Superior temporal gyrus (tissue), 1 donor: ENCODE results near the gene SLC39A9.
"Not testable (repeated sequence)": the region's sequence is repeated elsewhere in the genome, so short reads cannot be mapped to it uniquely, and the experiment has no call there.

Experiments
- DNase-seq: peaks from one replicate; pipeline ENCODE4 v3.0.0-alpha.2; 2016; ENCODE audit errors: extremely low spot score

Gene SLC39A9

DNA sequence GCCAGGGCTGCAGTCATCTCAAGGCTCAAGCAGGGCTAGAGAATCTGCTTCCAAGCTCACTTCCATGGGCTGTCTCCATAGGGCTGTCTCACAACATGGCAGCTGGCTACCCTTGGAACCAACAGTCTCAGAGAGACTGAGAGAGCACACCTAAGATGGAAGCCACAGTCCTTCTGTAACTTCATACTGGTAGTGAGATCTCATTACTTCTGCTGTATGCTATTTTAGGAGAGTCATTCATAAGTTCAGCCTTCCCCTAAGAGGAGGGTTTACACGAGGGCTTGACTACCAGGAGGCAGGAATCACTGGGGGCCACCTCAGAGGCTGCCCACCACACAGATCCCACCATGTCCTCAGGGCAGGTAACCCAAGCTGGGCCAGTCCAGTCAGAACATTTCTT, 30.1 kb upstream of the SLC39A9 start:
- DNase-seq: no peak

DNA sequence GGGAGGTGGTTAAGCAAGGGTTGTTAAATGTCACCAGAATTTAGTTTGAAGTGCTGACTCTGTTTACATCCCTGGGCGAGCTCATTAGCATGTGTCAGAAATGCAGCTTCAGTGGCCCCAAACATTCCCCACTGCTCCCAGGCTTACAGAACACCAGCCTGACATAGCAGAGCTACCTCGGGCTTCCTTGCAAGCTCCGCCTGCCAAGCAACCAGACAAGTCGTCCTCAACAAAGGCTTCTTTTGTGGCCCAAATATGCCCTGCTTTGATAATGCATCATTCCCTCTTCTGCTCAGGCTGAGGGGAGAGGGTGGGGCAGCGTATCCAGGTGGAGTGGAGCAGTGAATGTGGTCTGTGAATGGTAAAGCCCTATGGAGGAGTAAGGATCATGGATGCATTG, 28.4 kb upstream of the SLC39A9 start:
- no peak for DNase-seq

DNA sequence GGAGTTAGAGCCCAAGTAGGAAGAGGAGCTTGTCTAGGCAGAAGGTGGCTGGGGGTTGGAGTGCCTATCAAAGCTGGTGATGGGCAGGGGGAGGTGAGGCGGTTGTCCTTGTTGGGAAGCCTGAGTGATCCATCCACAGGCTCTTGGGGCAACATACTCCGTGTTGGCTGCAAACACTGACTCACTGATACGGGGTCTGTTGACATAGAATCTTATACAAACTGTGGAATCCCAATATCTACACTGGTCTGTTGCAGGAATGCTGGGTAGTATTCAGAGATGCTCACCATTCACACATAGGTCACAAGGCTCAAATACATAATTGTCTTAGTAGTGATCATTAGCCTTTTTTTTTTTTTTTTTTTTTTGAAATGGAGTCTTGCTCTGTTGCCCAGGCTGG, 26.3 kb upstream of the SLC39A9 start:
- no peak for DNase-seq

DNA sequence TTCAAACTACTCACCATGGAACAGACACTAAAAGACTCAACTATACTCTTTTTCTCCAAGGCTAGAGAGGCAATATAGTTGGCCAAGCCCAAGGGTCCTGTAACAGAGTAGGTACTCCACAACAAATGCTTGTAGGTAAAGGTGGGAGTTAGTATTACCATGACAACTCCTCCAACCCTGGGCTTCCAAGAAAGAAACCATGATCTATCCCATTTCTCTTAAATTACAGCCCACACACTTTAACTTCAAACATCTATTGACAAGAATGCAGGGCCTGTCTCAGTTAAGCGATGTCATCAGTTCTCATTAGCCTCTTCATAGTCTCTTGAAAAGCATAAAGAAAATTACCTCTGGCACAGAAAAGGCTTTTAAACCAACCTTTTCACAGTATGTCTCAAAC, 25.4 kb upstream of the SLC39A9 start:
- DNase-seq: no peak

DNA sequence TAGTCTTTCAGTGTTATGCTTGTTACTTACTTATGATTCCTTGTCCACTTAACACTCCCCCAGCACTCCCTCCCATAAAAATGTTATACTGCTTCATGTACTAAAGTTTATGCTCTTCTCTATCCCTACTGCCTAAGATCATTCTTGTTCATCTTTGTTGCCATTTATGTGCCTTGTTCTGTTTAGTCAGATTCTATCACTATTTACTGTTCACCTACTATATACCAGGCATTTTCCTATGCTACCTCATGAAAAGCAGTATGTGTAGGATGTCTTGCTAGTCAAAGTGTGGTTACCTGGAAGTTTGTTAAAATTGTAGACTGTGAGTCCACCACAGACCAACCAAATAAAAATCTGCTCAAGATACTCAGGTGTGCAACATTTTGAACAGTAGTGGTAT, 24.3 kb upstream of the SLC39A9 start:
- DNase-seq: no peak

DNA sequence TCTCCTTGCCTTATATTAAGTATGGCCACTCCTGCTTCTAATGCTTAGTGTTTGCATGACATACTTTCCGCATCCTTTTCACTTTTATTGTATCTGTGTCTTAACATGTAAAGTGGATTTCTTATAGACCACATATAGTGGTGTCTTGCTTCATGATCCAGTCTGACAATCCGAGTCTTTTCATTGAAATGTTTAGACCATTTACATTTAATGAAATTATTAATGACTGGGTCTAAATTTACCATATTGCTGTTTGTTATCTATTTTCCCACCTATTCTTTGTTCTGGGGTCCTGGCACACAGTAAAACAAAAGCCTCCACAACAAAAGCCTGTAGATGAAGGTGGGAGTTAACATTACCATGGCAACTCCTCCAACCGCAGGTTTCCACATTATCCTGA, 23.3 kb upstream of the SLC39A9 start:
- DNase-seq: no peak

DNA sequence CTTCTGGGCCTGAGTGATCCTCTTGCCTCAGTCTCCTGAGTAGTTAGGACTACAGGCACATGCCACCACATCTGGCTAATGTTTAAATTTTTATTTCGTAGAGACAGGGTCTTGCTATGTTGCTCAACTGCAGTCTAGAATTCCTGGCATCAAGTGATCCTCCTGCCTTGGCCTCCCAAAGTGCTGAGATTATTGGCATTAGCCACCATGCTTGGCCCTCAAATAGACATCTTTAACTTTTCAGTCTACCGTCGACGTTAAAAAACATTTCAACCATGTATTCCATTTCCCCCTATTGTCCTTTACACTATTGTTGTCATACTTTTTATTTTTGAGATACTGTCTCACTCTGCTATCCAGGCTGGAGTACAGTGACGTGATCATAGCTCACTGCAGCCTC, 22.8 kb upstream of the SLC39A9 start:
- DNase-seq: no peak

DNA sequence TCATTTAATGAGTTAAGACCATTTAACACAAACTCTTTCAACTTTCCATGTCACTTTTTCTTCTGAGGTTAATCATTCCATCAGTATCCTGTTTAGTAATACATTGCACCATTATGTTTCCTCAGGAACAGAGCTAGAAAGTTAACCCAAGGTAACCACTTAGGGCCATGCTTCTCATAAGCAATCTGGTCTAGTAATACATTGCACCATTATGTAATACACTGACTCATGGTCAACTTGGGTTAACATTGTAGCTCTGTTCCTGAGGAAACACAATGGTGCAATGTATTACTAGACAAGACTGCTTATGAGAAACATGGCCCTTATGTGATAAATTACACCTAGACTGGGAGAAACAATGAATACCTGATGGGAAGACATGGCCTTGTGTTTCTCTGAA, 22.1 kb upstream of the SLC39A9 start:
- no peak for DNase-seq

DNA sequence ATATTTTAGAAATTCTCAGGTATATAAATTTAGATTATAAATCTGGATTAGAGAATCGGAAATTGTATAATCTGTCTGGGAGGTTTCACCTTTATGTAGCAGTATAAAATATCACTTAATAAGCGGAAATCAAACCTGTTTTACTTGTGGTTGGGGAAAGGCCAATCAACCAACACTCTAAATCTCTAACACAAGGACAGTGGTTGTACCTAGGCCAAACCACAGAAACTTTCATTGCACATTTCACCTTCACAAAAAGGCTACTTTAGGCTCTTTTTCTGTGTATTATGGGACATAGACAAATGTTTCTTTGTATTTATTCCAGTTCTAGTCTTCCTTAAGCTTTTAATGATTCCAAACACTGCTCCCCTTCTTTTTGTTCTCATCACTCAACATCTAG, 20.2 kb upstream of the SLC39A9 start:
- no peak for DNase-seq

DNA sequence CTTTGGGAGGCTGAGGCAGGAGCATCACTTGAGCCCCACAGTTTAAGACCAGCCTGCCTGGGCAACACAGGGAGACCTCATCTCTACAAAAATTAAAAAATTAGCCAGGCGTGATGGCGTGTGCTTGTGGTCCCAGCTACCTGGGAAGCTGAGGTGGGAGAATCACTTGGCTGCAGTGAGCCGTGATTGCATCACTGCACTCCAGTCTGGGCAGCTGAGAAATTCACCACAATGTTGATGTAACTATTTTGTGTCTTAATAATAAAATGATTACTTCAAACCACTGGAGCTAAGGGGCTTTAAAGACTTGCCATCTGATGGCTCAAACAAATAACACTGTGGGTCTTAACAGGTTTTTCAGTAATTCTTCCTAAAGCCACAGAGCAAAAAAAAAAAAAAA, 11.2 kb upstream of the SLC39A9 start:
- DNase-seq: no peak

DNA sequence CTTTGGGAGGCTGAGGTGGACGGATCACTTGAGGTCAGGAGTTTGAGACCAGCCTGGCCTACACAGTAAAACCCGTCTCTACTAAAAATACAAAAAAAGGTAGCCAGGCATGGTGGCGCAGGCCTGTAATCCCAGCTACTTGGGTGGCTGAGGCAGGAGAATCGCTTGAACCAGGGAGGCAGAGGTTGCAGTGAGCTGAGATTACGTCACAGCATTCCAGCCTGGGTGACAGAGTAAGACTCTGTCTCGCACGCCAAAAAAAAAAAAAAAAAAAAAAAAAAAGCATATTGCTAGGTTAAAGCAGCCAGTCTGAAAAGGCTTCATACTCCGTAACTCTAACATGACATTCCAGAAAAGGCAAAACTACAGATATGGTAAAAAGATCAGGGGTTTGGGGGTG, 7.1 kb upstream of the SLC39A9 start:
- not testable (repeated sequence) for DNase-seq

DNA sequence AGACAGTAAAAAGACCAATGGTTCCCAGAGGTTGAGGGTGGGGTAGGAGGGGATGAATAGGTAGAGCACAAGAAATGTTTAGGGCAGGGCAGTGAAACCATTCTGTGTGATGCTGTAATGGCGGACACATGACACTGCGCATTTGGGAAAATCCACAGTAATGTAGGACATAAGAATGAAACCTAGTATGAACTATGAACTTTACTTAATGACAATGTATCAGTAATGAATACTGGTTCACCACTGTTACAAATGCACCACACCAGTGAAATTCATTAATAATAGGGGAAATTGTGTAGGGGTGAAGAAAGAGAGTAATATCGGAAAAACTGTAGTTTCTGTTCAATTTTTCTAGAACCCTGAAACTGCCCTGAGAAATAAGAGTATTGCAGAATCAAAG, 6.0 kb upstream of the SLC39A9 start:
- DNase-seq: no peak

DNA sequence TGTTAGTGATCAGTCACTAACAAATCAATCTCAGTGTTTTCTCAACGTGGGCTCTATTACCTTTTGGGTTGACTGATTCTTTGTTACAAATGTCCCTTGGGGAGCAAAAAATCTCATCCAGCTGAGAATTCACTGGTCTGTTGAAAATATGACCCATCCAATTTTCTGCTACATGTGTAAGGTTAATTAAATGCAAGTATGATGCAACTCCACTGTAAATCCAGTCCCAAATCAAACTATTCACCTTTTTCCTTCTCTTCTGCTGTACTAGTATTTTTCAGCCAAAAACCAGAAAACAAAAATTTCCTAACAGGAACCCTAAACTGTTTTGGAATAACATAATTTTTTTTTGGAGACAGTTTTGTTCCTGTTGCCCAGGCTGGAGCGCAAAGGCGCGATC, 2.6 kb upstream of the SLC39A9 start:
- no peak for DNase-seq

DNA sequence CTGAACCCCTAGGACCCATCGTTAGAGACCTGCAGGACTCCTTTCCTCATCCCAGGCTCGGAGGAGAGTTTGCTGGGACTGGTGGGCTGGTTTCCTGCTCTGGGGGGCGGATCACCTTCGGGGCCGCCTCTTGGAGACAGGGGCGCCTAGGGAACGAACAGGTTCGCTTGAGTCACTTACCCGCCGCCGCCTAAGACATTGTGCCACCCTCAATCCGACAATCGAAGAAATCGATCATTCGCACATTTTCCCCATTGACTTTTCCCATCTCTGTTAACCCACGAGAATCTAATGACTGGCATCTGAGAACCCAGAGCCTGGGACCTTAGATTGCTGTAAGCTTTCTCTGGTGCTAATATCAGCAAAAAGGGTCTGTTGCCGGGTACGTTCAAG, 322 bp downstream of the SLC39A9 start:
- DNase-seq: no peak

DNA sequence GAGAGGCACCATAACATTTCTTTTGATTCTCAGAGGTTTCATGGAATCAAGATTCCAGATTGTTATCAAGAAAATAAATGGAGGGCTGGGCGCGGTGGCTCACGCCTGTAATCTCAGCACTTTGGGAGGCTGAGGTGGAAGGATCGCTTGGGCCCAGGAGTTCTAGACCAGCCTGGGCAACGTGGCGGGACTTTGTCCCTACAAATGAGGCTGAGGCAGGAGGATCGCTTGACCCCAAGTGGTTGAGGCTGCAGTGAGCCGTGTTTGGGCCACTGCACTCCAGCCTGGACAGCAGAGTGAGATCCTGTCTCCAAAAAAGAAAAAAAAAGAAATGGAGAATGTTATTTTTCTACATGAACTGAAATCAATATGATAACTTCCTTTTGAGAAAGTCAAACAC, 1.3 kb downstream of the SLC39A9 start:
- DNase-seq: no peak

DNA sequence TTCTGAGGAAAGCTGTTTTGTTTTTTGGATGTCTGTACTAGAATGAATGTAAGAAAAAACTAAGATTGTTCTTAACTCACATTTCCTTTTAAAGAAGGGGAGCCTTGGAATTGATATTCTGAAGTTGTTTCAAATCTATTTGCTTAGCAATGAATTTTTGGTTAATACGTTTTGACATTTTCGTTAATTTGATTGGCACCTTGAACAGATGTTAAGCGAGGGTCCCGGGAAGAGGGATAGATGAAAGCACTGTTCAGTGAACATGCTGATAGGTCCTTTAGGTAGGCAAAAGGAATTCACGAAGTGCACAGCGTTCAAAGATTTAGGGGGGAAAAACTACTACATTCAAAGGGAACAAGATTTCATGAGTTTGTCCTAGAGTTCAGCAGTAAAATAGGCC, 1.7 kb downstream of the SLC39A9 start:
- no peak for DNase-seq

DNA sequence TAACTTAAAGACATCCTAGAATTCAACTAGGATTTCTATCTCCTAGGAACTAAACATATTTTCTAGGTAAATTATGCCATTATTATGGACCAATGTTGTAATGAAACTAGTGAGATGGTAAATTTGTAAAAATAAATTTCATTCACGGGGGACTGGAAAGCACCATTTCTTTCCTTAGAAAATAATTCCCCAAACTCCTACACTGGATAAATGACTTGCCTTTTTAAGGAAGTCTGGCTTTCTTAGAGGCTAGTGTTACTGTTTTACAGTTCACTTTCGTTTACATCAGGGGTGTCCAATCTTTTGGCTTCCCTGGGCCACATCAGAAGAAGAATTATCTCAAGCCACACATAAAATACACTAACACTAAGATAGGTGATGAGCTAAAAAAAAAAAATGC, 3.3 kb downstream of the SLC39A9 start:
- no peak for DNase-seq

DNA sequence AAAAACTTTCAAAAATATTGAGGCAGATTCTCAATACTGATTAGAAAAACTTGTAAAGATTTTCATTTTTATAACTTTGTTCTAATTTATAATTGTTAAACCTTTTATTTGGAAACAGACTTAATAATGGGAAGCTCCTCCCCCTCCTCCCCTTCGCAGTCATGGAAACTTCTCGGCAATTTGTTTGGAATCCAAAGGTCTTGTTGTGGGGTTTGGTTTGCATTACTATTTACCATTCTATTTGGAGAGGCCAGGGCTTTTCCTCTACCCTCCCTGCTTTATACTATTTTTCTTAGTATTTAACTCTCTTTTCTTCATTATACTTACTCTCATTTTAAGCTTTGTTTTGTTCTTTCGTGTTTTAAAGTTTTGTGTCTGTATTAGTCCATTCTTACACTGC, 6.0 kb downstream of the SLC39A9 start:
- DNase-seq: no peak

DNA sequence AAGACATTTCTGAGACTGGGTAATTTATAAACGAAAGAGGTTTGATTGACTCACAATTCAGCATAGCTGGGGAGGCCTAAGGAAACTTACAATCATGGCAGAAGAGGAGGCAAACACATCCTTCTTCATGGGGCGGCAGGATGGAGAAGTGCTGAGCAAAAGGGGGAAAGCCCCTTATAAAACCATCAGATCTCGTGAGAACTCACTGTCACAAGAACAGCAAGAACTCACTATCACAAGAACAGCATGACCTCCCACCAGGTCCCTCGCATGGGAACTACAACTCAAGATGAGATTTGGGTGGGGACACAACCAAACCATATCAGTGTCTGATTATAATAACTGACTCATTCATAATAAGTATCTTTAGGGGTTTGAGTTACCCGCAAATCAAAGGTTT, 6.4 kb downstream of the SLC39A9 start:
- DNase-seq: no peak

DNA sequence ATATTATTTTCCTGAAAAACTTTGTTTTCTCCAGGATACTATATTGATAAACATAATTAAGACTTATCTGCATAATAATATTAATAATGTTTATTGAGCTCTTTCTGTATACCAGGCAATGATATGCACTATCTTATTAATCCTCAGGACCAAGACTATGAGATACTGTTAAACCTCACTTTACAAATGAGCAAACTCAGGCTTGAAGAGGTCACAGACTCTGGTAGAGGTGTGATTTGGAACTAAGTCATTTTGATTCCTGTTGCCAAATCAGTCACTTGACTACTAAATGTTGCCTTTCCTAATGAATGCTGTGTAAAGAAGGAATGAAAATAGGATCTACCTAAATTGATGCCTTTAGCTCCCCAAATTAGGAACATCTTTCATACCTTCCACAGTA, 7.3 kb downstream of the SLC39A9 start:
- DNase-seq: no peak

DNA sequence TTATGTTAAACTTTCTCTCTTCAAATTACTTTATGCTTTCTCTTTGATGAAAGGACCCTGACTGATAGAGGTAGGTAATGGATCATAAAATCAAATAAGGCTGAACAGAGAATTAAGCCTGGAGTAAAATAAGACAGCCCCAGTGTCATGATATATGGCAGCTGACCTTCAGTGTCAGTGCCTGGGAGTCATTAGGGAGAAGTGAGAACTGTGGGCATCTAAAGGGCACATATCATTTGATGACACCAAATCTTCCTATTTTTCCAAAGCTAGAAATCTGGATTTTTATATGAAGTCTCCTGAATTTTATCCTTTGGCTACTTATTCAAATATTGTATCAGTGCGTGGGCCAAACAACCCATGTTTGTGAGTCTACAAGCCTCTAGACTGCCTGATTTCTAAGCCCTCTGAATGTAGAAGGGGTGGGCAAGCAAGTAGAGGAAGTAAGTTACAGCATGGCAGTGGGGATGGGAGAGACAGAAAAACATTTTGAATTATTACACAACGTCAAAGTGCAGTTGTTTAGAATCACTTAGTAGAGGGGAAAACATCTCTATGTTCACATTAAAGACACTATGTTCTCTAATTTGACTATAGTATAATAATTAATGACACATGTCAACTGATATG, 10.0 kb downstream of the SLC39A9 start:
- no peak for DNase-seq

DNA sequence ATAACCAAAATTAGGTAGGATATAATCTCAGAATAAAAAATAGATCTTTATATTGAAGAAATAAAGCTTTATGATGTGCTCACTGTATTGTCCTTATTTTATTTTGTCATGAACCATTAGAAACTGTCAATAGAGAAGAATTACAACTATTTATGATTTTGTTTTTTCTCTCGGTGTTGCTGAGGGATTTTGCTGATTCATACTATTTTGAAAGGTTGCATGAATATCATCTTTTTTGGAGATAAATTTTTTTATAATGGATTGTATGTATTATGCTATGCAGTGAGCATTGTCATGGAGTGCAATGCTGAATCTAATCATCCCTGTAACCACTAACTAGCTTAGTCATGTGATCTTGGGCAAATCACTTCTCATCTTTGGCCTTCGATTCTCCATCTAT, 15.0 kb downstream of the SLC39A9 start:
- DNase-seq: no peak

DNA sequence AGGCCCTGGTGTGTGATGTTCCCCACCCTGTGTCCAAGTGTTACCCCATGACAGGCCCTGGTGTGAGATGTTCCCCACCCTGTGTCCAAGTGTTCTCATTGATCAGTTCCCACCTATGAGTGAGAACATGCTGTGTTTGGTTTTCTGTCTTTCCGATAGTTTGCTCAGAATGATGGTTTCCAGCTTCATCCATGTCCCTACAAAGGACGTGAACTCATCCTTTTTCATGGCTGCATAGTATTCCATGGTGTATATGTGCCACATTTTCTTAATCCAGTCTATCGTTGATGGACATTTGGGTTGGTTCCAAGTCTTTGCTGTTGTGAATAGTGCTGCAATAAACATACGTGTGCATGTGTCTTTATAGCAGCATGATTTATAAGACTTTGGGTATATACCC, 17.6 kb downstream of the SLC39A9 start:
- DNase-seq: not testable (repeated sequence)

DNA sequence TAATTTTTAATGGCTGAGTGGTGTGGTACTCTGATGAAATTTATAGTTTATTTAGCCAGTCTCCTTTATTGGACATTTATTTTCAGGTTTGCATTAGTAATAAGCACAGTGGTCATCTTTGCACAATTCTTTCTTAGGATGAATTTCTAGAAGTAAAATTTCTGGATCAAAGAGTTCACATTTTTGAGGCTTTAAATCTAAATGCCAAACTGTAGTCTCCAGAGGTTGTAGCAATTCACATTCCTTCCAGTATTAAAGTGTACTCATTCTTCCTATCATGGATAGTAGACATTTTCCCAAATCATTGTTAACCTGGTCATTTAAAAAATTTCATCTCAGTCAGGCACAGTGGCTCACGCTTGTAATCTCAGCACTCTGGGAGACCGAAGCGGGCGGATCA, 24.8 kb downstream of the SLC39A9 start:
- no peak for DNase-seq
